HEK293T (cell line): Measurements from ENCODE around the gene ENTREP1.
A peak's percentile ranks its signal among the peaks of the same experiment; 100 is the strongest.

ENCODE experiments used
- CTCF ChIA-PET: fragments of 350-600 bp; formaldehyde crosslinking; extraction: SDS; loops from one replicate; lab custom pipeline; 2021; ENCODE audit warnings: antibody characterized with exemption, inconsistent platforms; lab: Yijun Ruan, JAX
- POLR2A ChIA-PET: fragments of 350-600 bp; formaldehyde crosslinking; extraction: SDS; loops from one replicate; lab custom pipeline; 2020; ENCODE audit warnings: antibody characterized with exemption, inconsistent platforms; lab: Yijun Ruan, JAX
- DNase-seq: peaks from one replicate; pipeline ENCODE4 v3.0.0; 2012; ENCODE audit warnings: mixed read lengths; ENCODE audit errors: extremely low spot score
- ARNT ChIP-seq: fragments of 450-650 bp; IDR thresholded peaks from 2 replicates; pipeline ENCODE4 v1.6.1; 2017; ENCODE audit warnings: mild to moderate bottlenecking
- BHLHE40 ChIP-seq: fragments of 450-650 bp; IDR thresholded peaks from 2 replicates; pipeline ENCODE4 v1.6.1; 2016; ENCODE audit warnings: mild to moderate bottlenecking, moderate library complexity, borderline replicate concordance
- CTBP1 ChIP-seq: fragments of 450-650 bp; IDR thresholded peaks from 2 replicates; pipeline ENCODE4 v1.6.1; 2016; ENCODE audit warnings: borderline replicate concordance
- ELF4 ChIP-seq: fragments of 450-650 bp; IDR thresholded peaks from 2 replicates; pipeline ENCODE4 v1.6.1; 2017; ENCODE audit warnings: antibody characterized with exemption
- FOXA1 ChIP-seq: fragments of 450-650 bp; IDR thresholded peaks from 2 replicates; pipeline ENCODE4 v1.6.1; 2016; ENCODE audit warnings: mild to moderate bottlenecking
- FOXK2 ChIP-seq: fragments of 450-650 bp; IDR thresholded peaks from 2 replicates; pipeline ENCODE4 v1.6.1; 2016; ENCODE audit warnings: mild to moderate bottlenecking
- FOXM1 ChIP-seq: fragments of 450-650 bp; IDR thresholded peaks from 2 replicates; pipeline ENCODE4 v1.6.1; 2017; ENCODE audit warnings: mild to moderate bottlenecking, borderline replicate concordance
- HDGF ChIP-seq: fragments of 450-650 bp; IDR thresholded peaks from 2 replicates; pipeline ENCODE4 v1.6.1; 2017; ENCODE audit warnings: antibody characterized with exemption, borderline replicate concordance
- L3MBTL2 ChIP-seq: fragments of 450-650 bp; conservative IDR thresholded peaks from 2 replicates; pipeline ENCODE4 v1.6.1; 2016; ENCODE audit warnings: mild to moderate bottlenecking
- LEF1 ChIP-seq: fragments of 450-650 bp; IDR thresholded peaks from 2 replicates; pipeline ENCODE4 v1.6.1; 2017; ENCODE audit warnings: mild to moderate bottlenecking, borderline replicate concordance
- NFRKB ChIP-seq: fragments of 450-650 bp; IDR thresholded peaks from 2 replicates; pipeline ENCODE4 v1.6.1; 2016; ENCODE audit warnings: mild to moderate bottlenecking, moderate library complexity
- PKNOX1 ChIP-seq: fragments of 450-650 bp; IDR thresholded peaks from 2 replicates; pipeline ENCODE4 v1.6.1; 2016
- SP1 ChIP-seq: fragments of 450-650 bp; IDR thresholded peaks from 2 replicates; pipeline ENCODE4 v1.6.1; 2017
- SUZ12 ChIP-seq: fragments of 450-650 bp; IDR thresholded peaks from 2 replicates; pipeline ENCODE4 v1.6.1; 2016; ENCODE audit warnings: mild to moderate bottlenecking
- TARDBP ChIP-seq: fragments of 450-650 bp; IDR thresholded peaks from 2 replicates; pipeline ENCODE4 v1.6.1; 2016
- ZNF384 ChIP-seq: fragments of 450-650 bp; IDR thresholded peaks from 2 replicates; pipeline ENCODE4 v1.6.1; 2016

Gene ENTREP1

DNA sequence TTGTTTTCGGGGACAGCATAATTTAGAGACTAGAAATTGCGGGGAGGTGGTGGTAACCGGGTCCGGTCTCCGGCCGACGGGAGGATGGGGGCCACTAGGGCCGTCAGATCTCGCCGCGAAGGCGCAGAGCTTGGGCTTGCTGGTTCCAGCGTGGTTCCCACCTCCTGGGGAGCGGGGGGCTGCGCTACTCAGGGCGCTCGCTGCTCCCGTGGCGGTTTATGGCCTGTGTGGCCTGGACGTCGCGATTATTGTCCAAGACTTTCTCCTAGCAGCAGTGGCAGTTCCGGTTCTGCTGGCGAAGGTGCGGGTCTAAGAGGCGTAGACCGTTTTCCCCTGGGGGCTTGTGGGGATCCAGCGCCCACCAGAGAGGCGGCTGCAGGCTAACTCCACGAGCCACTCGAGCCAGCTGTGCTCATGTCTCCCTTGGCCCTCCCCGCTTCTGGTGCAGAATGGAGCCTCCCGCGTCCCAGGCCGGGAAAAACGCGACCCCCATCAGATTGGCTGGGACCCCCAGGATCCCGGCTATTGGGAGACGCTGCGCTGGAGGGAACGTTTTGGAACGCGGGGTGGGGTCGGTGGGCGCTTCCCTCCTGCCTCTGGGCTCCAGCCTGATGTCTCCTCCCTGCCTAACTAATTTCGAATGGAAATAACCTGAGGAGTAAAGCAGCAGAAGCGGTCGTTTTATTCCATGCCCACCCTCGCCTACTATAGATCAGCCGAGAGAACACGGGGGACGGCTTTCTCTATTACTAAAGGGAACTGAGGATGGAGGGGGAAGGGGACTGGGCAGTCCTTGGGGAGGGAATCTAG is 87.1 kb downstream of the ENTREP1 start:
- TF ChIP-seq SUZ12 (no peak), BHLHE40 (no peak), CTBP1 (no peak), SP1 (no peak), LEF1 (no peak), L3MBTL2 (no peak), FOXK2 (no peak), PKNOX1 (no peak), ZNF384 (no peak), FOXA1 (no peak), ARNT (no peak), ELF4 (no peak), HDGF (no peak), NFRKB (no peak), FOXM1 (no peak), TARDBP (no peak)
- POLR2A ChIA-PET, result no interaction called here
- CTCF ChIA-PET, result interaction anchor here (0.5 to 1.0 kb wide), 2 partner anchors 10 to 164 kb away, joined by 3 to 4 read pairs; no protein-coding TSS in a partner anchor
- DNase-seq, result no peak

DNA sequence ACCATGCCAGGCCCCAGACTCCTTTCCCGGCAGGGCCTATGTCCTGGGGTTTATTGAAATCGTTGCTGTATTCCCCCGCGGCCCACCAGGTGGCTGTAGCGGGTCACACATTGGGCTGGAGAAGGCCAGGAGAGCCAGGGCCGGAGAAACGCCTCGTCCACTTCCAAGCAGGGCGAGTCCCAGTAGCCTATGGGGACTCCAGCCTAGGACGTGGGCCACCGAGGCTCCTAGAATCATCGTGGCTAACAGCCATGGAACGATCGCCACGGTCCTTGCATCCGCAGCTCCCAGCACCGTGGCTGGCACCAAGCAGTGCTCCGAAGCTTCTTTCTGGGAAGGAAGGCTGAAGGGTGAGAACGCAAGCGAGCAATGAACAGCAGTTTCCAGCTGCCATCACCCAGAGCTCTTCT is 87.7 kb downstream of the ENTREP1 start:
- ChIA-PET POLR2A (no interaction called here), CTCF (interaction anchor here (0.5 to 1.0 kb wide), 4 partner anchors 9 to 409 kb away, joined by 3 to 10 read pairs (median 4); no protein-coding TSS in a partner anchor)
- TF ChIP-seq L3MBTL2 (no peak), LEF1 (no peak), ELF4 (no peak), ARNT (no peak), ZNF384 (no peak), NFRKB (no peak), SP1 (no peak), PKNOX1 (no peak), FOXA1 (no peak), HDGF (no peak), BHLHE40 (no peak), FOXK2 (no peak)
- DNase-seq, result peak; percentile 75

- DNase-seq, result no peak
- CTCF ChIA-PET, result interaction anchor here (1.6 to 3.0 kb wide), 2 partner anchors 127 to 130 kb away, joined by 9 to 18 read pairs; no protein-coding TSS in a partner anchor
- POLR2A ChIA-PET, result no interaction called here
- TF ChIP-seq L3MBTL2, result no peak
- no peak for TF ChIP-seq SP1
- no peak for TF ChIP-seq ELF4
- TF ChIP-seq FOXM1, result no peak
- no peak for TF ChIP-seq NFRKB
- no peak for TF ChIP-seq HDGF
- no peak for TF ChIP-seq CTBP1
- no peak for TF ChIP-seq ZNF384
- no peak for TF ChIP-seq PKNOX1
- no peak for TF ChIP-seq ARNT
- TF ChIP-seq FOXA1, result no peak
- no peak for TF ChIP-seq SUZ12
- TF ChIP-seq BHLHE40, result no peak
- TF ChIP-seq TARDBP, result no peak
- TF ChIP-seq FOXK2, result no peak
- TF ChIP-seq LEF1, result no peak
These were observed 95.7 kb downstream of the ENTREP1 start for GRCh38 chr9:69420611-69421270.

DNA sequence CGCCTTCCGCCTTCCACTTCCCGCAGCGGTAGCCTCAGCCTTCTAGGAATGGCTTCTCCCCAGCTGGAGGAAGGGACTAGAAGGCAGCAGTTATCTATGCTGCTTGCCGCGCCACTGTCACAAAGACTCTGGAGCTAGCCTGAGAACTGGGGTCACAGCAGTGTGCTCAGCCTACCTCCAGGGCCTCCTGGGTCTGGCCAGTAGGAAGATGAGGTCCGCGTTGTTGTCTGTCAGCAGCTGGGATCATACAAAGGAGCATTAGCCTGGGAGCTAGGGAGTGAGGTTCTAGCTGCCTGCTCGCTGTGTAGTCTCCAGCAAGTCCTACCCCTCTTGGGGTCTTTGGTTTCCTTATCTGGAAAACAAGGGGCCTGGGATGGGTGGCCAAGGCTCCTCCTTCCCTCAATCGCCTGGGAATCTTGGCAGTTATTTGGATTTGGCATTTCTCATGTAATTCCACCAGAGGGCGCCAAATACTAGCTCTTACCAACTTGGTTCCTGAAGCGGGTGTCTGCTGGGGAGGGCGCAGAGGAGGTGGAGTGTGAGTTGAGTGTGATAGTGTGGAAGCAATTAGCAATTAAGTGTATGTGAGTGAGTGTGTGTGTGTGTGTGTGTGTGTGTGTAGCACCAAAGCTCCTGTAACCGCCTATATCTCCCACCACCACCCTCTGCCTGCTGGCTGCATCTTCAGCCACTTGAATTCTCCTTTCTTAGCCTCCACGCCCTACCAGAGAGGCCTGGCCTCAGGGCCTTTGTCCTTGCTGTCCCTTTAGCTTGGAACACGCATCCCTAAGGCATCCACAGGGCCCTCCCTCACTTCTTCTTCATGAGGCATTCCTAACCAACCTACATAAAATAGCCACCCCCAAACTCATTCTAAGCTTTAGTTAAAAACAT is 97.1 kb downstream of the ENTREP1 start:
- no peak for TF ChIP-seq HDGF
- TF ChIP-seq FOXA1, result no peak
- TF ChIP-seq FOXK2, result no peak
- no peak for TF ChIP-seq ZNF384
- TF ChIP-seq BHLHE40, result no peak
- no peak for TF ChIP-seq FOXM1
- no peak for TF ChIP-seq SP1
- no peak for TF ChIP-seq ELF4
- no peak for TF ChIP-seq CTBP1
- no peak for TF ChIP-seq NFRKB
- no peak for TF ChIP-seq ARNT
- no peak for TF ChIP-seq PKNOX1
- TF ChIP-seq SUZ12, result no peak
- no peak for TF ChIP-seq L3MBTL2
- no peak for TF ChIP-seq LEF1
- TF ChIP-seq TARDBP, result no peak
- DNase-seq, result peak; percentile 75
- CTCF ChIA-PET, result interaction anchor here (1.6 to 3.0 kb wide), 3 partner anchors 9 to 129 kb away, joined by 4 to 18 read pairs (median 9); no protein-coding TSS in a partner anchor
- POLR2A ChIA-PET, result no interaction called here
